ENCODE measurements around the gene ETFRF1. TPM values are rescaled to one million over a fixed set of nuclear protein-coding genes. Genes with fewer than 3 reads are reported as not detected.

Gene ETFRF1
- total RNA-seq, 1 donor from 2014 or later = 20.7 TPM

DNA sequence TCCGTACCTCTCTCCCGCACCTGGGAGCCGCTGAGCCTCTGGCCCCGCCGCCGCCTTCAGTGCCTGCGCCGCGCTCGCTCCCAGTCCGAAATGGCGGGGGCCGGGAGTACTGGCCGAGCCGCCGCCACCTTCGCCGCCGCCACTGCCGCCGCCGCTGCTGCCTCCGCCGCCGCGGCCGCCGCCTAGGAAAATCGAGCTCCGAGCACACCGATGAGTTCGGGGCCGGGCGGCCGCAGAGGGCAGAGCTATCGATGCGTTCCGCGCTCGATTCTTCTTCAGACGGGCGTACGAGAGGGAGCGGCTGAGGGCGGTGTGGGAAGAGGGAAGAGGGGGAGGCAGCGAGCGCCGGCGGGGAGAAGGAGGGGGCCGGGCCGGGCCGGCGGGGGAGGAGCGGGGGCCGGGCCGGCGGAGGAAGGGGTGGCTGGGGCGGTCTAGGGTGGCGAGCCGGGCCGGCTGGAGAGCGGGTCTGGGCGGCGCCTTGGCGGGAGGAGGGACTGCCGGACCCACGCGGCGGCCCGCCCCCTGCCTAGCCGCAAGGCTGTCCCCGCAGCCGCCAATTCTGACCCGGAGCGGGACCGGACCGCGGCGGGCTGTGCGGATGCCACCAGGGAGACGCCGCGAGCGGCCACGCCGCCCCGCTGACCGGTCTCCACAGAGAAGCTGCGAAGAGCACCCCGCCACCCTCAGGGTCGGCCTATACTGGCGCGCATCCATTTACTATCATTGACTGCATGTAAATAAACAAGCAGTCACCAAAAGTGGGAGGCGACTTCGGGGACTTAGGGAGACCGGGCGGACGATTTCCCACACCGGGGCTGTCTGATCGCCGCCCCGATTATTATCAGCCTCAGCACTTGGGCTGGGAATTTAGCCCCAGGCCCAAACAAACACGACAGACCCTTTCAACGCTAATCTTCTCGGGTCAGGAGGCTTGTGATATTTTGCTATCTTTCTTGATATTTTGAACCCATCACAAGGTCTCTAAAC, 56.0 kb downstream of the ETFRF1 start, which contains the start of gene KRAS:
KRAS (minus strand) TSS at position 186 of the 987 bp plus-strand sequence.
- Mint-ChIP-seq H3K4me1 (peaks cover 60% of the 10 kb centered on the region), H3K27me3 (ENCODE audit: low read depth) (no peaks in the 10 kb centered on the region), H3K36me3 (peaks cover 8% of the 10 kb centered on the region), H3K9me3 (peaks cover 6% of the 10 kb centered on the region), H3K4me3 (peak within 1 kb of the TSS; percentile 93), H3K27ac (peak within 1 kb of the TSS; percentile 97)
- peak; percentile 93 to 94 for DNase-seq (ENCODE audit: low spot score in 2 of 2, unreplicated experiment in 2 of 2)
- TF ChIP-seq, protein P1, sequence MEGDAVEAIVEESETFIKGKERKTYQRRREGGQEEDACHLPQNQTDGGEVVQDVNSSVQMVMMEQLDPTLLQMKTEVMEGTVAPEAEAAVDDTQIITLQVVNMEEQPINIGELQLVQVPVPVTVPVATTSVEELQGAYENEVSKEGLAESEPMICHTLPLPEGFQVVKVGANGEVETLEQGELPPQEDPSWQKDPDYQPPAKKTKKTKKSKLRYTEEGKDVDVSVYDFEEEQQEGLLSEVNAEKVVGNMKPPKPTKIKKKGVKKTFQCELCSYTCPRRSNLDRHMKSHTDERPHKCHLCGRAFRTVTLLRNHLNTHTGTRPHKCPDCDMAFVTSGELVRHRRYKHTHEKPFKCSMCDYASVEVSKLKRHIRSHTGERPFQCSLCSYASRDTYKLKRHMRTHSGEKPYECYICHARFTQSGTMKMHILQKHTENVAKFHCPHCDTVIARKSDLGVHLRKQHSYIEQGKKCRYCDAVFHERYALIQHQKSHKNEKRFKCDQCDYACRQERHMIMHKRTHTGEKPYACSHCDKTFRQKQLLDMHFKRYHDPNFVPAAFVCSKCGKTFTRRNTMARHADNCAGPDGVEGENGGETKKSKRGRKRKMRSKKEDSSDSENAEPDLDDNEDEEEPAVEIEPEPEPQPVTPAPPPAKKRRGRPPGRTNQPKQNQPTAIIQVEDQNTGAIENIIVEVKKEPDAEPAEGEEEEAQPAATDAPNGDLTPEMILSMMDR (IDR thresholded peaks at IDR 0.05; ENCODE audit: unreplicated experiment) = no peak

DNA sequence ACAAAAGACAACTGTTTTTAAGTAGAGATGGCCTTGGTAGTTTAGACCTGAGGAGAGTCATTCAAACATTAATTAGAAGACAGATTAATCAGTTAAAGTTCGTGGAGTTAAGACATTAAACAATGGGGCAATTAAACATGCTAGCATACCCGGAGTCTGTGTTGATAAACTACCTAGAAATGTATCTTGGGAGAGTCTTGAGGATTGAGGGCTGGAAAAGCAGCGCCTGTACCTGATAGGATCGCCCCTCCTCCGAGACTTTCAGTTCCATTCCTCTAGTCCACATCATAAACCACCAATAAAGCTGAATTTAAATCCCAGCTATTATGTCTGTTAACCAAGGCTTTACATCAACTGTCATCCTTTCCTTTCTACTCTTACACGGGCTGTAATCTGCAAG, 56.7 kb downstream of the ETFRF1 start:
- no peak for DNase-seq (ENCODE audit: low spot score in 2 of 2, unreplicated experiment in 2 of 2)
- peak overlapping the region; percentile 90 for H3K27ac Mint-ChIP-seq
- peak overlapping the region; percentile 93 for H3K4me3 Mint-ChIP-seq
- TF ChIP-seq, protein P1 (IDR thresholded peaks at IDR 0.05; ENCODE audit: unreplicated experiment) = no peak
- peaks cover 64% of the 10 kb centered on the region for H3K4me1 Mint-ChIP-seq
- peaks cover 6% of the 10 kb centered on the region for H3K9me3 Mint-ChIP-seq
- peaks cover 7% of the 10 kb centered on the region for H3K36me3 Mint-ChIP-seq
- H3K27me3 Mint-ChIP-seq (ENCODE audit: low read depth) = no peaks in the 10 kb centered on the region

DNA sequence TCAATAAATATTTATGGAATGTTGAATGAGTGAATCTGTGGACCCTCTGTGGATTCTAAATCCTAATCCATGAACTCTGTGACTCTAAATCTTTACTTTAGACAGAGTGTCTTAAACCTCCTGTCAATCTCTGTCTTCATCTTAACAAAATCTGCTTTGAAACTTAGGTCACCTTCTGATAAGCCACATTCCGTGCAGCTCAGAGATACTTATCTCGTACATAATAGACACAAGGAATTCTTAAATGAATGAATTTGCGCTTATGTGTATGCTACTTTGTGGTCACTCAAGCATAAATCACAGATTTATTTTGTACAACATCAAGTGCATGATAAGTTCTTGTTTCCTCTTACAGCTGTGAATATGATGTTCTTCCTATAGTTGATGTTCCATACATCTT, 57.9 kb downstream of the ETFRF1 start:
- no peak for DNase-seq (ENCODE audit: low spot score in 2 of 2, unreplicated experiment in 2 of 2)
- H3K36me3 Mint-ChIP-seq = peaks cover 2% of the 10 kb centered on the region
- peak overlapping the region; percentile 90 for H3K27ac Mint-ChIP-seq
- no peak overlapping the region for H3K4me3 Mint-ChIP-seq
- TF ChIP-seq, protein P1 (IDR thresholded peaks at IDR 0.05; ENCODE audit: unreplicated experiment) = no peak
- peaks cover 68% of the 10 kb centered on the region for H3K4me1 Mint-ChIP-seq
- H3K9me3 Mint-ChIP-seq = peaks cover 6% of the 10 kb centered on the region
- H3K27me3 Mint-ChIP-seq (ENCODE audit: low read depth) = no peaks in the 10 kb centered on the region

DNA sequence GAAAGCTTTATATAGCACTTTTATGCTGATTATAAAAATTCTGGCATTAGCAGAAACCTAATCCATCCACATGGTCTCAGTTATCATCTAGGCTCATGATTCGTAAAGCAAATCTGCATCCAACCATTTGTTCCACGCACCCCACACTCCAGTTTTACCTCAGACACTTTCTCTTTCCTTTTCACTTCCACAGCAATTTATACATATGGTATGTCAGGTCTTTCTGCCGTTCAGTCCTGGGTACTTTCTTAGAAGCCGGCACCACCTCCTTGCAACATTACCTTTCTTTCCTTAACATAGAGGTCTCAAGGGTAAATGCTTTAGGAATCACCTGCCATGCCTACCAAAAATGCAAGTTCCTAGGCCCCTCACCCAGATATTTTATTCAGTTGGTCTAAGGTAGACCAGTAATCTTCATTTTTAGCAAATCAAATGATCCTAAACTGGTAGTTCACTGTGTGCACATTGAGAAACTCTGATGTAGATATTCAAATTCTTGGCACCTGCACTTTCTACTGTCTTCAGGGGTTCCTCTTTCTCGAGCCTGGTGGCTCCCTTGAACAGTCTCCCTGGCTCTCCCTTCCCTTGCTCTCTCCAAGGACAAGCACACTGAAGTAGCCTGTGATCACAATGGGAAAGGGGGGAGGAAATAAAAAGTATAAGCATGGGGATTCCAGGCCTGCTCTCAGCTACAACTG, 58.5 kb downstream of the ETFRF1 start:
- Mint-ChIP-seq H3K9me3 (peaks cover 6% of the 10 kb centered on the region), H3K4me3 (no peak overlapping the region), H3K27ac (peak overlapping the region; percentile 1), H3K27me3 (ENCODE audit: low read depth) (no peaks in the 10 kb centered on the region), H3K36me3 (no peaks in the 10 kb centered on the region), H3K4me1 (peaks cover 67% of the 10 kb centered on the region)
- no peak for DNase-seq (ENCODE audit: low spot score in 2 of 2, unreplicated experiment in 2 of 2)
- TF ChIP-seq, protein P1 (IDR thresholded peaks at IDR 0.05; ENCODE audit: unreplicated experiment) = no peak

DNA sequence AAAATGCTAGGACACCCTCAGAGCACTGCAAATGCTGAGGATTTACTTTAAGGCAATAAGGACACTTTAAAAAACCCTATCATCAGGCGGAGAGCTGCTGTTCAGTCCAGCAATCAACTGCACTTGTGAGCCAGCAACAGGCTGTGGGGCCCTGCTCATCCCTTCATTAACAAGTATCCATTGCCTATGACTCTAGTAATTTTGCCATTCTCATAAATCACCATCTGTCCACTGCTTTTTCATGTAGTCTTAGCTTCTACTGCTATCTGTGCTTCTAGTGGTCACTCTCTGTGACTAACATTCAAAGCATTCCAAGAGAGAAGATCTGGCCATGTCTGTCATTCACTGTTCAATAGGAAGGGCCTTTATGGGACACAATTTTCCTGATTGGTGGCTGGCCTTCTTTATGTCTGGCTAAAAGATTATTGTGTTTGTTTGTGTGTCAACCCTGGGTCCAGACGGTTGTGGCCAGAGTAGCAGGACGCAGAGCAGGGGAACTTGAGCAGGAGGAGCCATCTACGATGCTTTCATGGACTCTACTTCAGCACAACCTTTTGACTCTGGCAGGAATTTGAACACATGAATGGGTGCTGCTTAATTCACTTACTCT, 59.3 kb downstream of the ETFRF1 start:
- Mint-ChIP-seq H3K4me1 (peaks cover 67% of the 10 kb centered on the region), H3K4me3 (no peak overlapping the region), H3K36me3 (no peaks in the 10 kb centered on the region), H3K9me3 (peaks cover 6% of the 10 kb centered on the region), H3K27ac (no peak overlapping the region), H3K27me3 (ENCODE audit: low read depth) (no peaks in the 10 kb centered on the region)
- no peak for DNase-seq (ENCODE audit: low spot score in 2 of 2, unreplicated experiment in 2 of 2)
- TF ChIP-seq, protein P1 (IDR thresholded peaks at IDR 0.05; ENCODE audit: unreplicated experiment) = no peak
